Neuronal stem cell (in vitro differentiated cells): ENCODE measurements around the gene TACC2.

Experiments used
- DNase-seq: peaks from one replicate; pipeline ENCODE4 v3.0.0-alpha.2; 2013; ENCODE audit warnings: low spot score
- H2AFZ ChIP-seq: one replicate; pipeline ENCODE4 v1.6.1; 2013; ENCODE audit warnings: mild to moderate bottlenecking, low read length, inconsistent platforms
- H2AK5ac ChIP-seq: 2 replicates; pipeline ENCODE4 v1.6.1; 2013; ENCODE audit warnings: low read depth, mild to moderate bottlenecking, inconsistent platforms, low read length, moderate library complexity, mixed read lengths
- H2BK120ac ChIP-seq: 2 replicates; pipeline ENCODE4 v1.6.1; 2013; ENCODE audit warnings: low read depth, mild to moderate bottlenecking, inconsistent platforms, low read length, moderate library complexity, mixed read lengths
- H2BK12ac ChIP-seq: one replicate; pipeline ENCODE4 v1.6.1; 2013; ENCODE audit warnings: low read length, inconsistent platforms
- H2BK15ac ChIP-seq: 2 replicates; pipeline ENCODE4 v1.6.1; 2013; ENCODE audit warnings: mild to moderate bottlenecking, low read length, inconsistent platforms, mixed read lengths
- H2BK5ac ChIP-seq: one replicate; pipeline ENCODE4 v1.6.1; 2013; ENCODE audit warnings: inconsistent platforms, mild to moderate bottlenecking, low read length, moderate library complexity
- H3K14ac ChIP-seq: one replicate; pipeline ENCODE4 v1.6.1; 2013; ENCODE audit warnings: low read length, inconsistent platforms
- H3K18ac ChIP-seq: 2 replicates; pipeline ENCODE4 v1.6.1; 2013; ENCODE audit warnings: low read length, inconsistent platforms
- H3K23ac ChIP-seq: 2 replicates; pipeline ENCODE4 v1.6.1; 2013; ENCODE audit warnings: low read depth, mild to moderate bottlenecking, mixed read lengths, low read length, inconsistent platforms; ENCODE audit not compliant: poor library complexity
- H3K27ac ChIP-seq: replicated peaks from 3 replicates; pipeline ENCODE4 v1.5.1; 2013; ENCODE audit warnings: low read length, inconsistent platforms
- H3K27me3 ChIP-seq, 3 experiments: 2 replicates each; pipeline ENCODE4 v1.6.1; 2013; ENCODE audit warnings: low read length in 3 of 3, mild to moderate bottlenecking in 2 of 3, inconsistent platforms in 1 of 3, low read depth in 1 of 3, mixed read lengths in 1 of 3, moderate library complexity in 1 of 3; ENCODE audit not compliant: control insufficient read depth in 3 of 3, insufficient read depth in 3 of 3
- H3K36me3 ChIP-seq, 2 donors: replicated peaks in 1 of 2; 2 replicates each; pipeline ENCODE4 v1.6.1; 2013; ENCODE audit warnings: low read length in 2 of 2; ENCODE audit not compliant: control insufficient read depth in 2 of 2, insufficient read depth in 2 of 2
- H3K4ac ChIP-seq: 2 replicates; pipeline ENCODE4 v1.6.1; 2013; ENCODE audit warnings: inconsistent platforms, mild to moderate bottlenecking, low read length, moderate library complexity
- H3K4me1 ChIP-seq, 2 donors: 1 replicate in 1 of 2; 2 replicates in 1 of 2; pipeline ENCODE4 v1.6.1; 2013; ENCODE audit warnings: low read length in 2 of 2, low read depth in 1 of 2; ENCODE audit not compliant: control insufficient read depth in 2 of 2, insufficient read depth in 1 of 2
- H3K4me2 ChIP-seq: one replicate; pipeline ENCODE4 v1.6.1; 2013; ENCODE audit warnings: mild to moderate bottlenecking, low read length, inconsistent platforms; ENCODE audit not compliant: insufficient read depth, poor library complexity, severe bottlenecking
- H3K4me3 ChIP-seq, 2 donors: 2 replicates each; pipeline ENCODE4 v1.5.1; 2013; ENCODE audit warnings: low read length in 2 of 2, mild to moderate bottlenecking in 2 of 2, inconsistent platforms in 1 of 2, moderate library complexity in 1 of 2
- H3K79me1 ChIP-seq: one replicate; pipeline ENCODE4 v1.6.1; 2013; ENCODE audit warnings: low read depth, mild to moderate bottlenecking, inconsistent platforms, low read length, moderate library complexity
- H3K9ac ChIP-seq: one replicate; pipeline ENCODE4 v1.6.1; 2013; ENCODE audit warnings: mild to moderate bottlenecking, low read depth, low read length, inconsistent platforms; ENCODE audit not compliant: poor library complexity
- H3K9me3 ChIP-seq, 2 donors: replicated peaks in 1 of 2; 2 replicates each; pipeline versions ENCODE3 to v1.6.1; 2013; ENCODE audit warnings: low read length in 2 of 2, mild to moderate bottlenecking in 2 of 2, inconsistent platforms in 1 of 2, low read depth in 1 of 2, mixed read lengths in 1 of 2, moderate library complexity in 1 of 2; ENCODE audit not compliant: control insufficient read depth in 2 of 2, insufficient read depth in 1 of 2
- H4K8ac ChIP-seq: one replicate; pipeline ENCODE4 v1.6.1; 2013; ENCODE audit warnings: low read depth, mild to moderate bottlenecking, inconsistent platforms, low read length, moderate library complexity
- H4K91ac ChIP-seq: one replicate; pipeline ENCODE4 v1.6.1; 2013; ENCODE audit warnings: low read length, low read depth, mild to moderate bottlenecking, inconsistent platforms; ENCODE audit not compliant: poor library complexity
- WGBS, 2 donors: extraction: QIAGEN DNeasy Blood & Tissue Kit; methylation state at CpG; one replicate each; pipeline ENCODE4 v1.1.7; 2013; ENCODE audit warnings: missing lambda C conversion rate in 2 of 2, mixed read lengths in 1 of 2; ENCODE audit not compliant: insufficient read length in 2 of 2, insufficient replicate concordance in 1 of 2; ENCODE audit errors: extremely low coverage in 2 of 2; 5-methylcytosine and 5-hydroxymethylcytosine counted together

Gene TACC2

GRCh38 chr10:122188706-122189105 lies 199.7 kb downstream of the TACC2 start:
- H3K4me2 ChIP-seq = no peak overlapping the region
- no peak overlapping the region for H2BK15ac ChIP-seq
- H2AFZ ChIP-seq = no peak overlapping the region
- no peak overlapping the region for H4K8ac ChIP-seq
- WGBS, 2 donors = no CpG with 5 or more reads among the region's 11 CpGs
- H2AK5ac ChIP-seq = no peak overlapping the region
- peaks cover 26 to 31% of the 10 kb centered on the region in 2 donors for H3K4me1 ChIP-seq
- H3K36me3 ChIP-seq = peaks cover 0 to 11% of the 10 kb centered on the region in 2 donors
- no peaks in the 10 kb centered on the region for H3K9me3 ChIP-seq
- no peak overlapping the region for H3K4ac ChIP-seq
- H2BK120ac ChIP-seq = no peak overlapping the region
- no peaks in the 10 kb centered on the region for H3K27me3 ChIP-seq
- no peak overlapping the region for H3K9ac ChIP-seq
- H2BK5ac ChIP-seq = no peak overlapping the region
- H2BK12ac ChIP-seq = no peak overlapping the region
- no peak overlapping the region for H3K23ac ChIP-seq
- H3K79me1 ChIP-seq = peaks cover 11% of the 10 kb centered on the region
- peak overlapping the region; percentile 13 for H3K27ac ChIP-seq
- H3K18ac ChIP-seq = no peak overlapping the region
- no peak overlapping the region for H3K14ac ChIP-seq
- H4K91ac ChIP-seq = no peak overlapping the region
- DNase-seq = no peak
- H3K4me3 ChIP-seq = no peak overlapping the region

GRCh38 chr10:122189185-122189584 lies 200.2 kb downstream of the TACC2 start:
- H3K9ac ChIP-seq = no peak overlapping the region
- H2BK120ac ChIP-seq = no peak overlapping the region
- no peak overlapping the region for H2BK5ac ChIP-seq
- H3K18ac ChIP-seq = no peak overlapping the region
- no peak overlapping the region for H3K4me2 ChIP-seq
- peaks cover 26 to 31% of the 10 kb centered on the region in 2 donors for H3K4me1 ChIP-seq
- no peak for DNase-seq
- no peak overlapping the region for H2AK5ac ChIP-seq
- no peak overlapping the region for H2BK12ac ChIP-seq
- H3K79me1 ChIP-seq = peaks cover 11% of the 10 kb centered on the region
- no peaks in the 10 kb centered on the region for H3K9me3 ChIP-seq
- H3K14ac ChIP-seq = no peak overlapping the region
- no peak overlapping the region for H2BK15ac ChIP-seq
- no CpG with 5 or more reads among the region's 5 CpGs for WGBS, 2 donors
- no peak overlapping the region for H4K91ac ChIP-seq
- H3K4ac ChIP-seq = no peak overlapping the region
- peak overlapping the region; percentile 50 for H3K27ac ChIP-seq
- peaks cover 0 to 11% of the 10 kb centered on the region in 2 donors for H3K36me3 ChIP-seq
- H3K23ac ChIP-seq = no peak overlapping the region
- no peak overlapping the region for H2AFZ ChIP-seq
- no peak overlapping the region for H4K8ac ChIP-seq
- H3K27me3 ChIP-seq = no peaks in the 10 kb centered on the region
- no peak overlapping the region for H3K4me3 ChIP-seq

GRCh38 chr10:122190176-122190943 lies 201.4 kb downstream of the TACC2 start:
- H3K36me3 ChIP-seq = peaks cover 0 to 18% of the 10 kb centered on the region in 2 donors
- peaks cover 11% of the 10 kb centered on the region for H3K79me1 ChIP-seq
- H4K8ac ChIP-seq = no peak overlapping the region
- no peak overlapping the region for H3K4me3 ChIP-seq
- no peak overlapping the region for H2BK5ac ChIP-seq
- no peaks in the 10 kb centered on the region for H3K27me3 ChIP-seq
- no peak for DNase-seq
- H2AFZ ChIP-seq = no peak overlapping the region
- no peak overlapping the region for H3K23ac ChIP-seq
- no peak overlapping the region for H2BK120ac ChIP-seq
- H3K4ac ChIP-seq = no peak overlapping the region
- H4K91ac ChIP-seq = no peak overlapping the region
- H3K4me1 ChIP-seq = peaks cover 28 to 31% of the 10 kb centered on the region in 2 donors
- no peak overlapping the region for H2BK15ac ChIP-seq
- H3K9me3 ChIP-seq = no peaks in the 10 kb centered on the region
- no peak overlapping the region for H3K27ac ChIP-seq
- H2AK5ac ChIP-seq = no peak overlapping the region
- no peak overlapping the region for H2BK12ac ChIP-seq
- no peak overlapping the region for H3K4me2 ChIP-seq
- WGBS, 2 donors = no CpG with 5 or more reads among the region's 19 CpGs
- H3K9ac ChIP-seq = no peak overlapping the region
- H3K14ac ChIP-seq = no peak overlapping the region
- H3K18ac ChIP-seq = no peak overlapping the region

- WGBS, 2 donors = no CpG with 5 or more reads among the region's 18 CpGs
- H2BK5ac ChIP-seq = peak overlapping the region; percentile 8
- H2BK12ac ChIP-seq = no peak overlapping the region
- H3K4me2 ChIP-seq = peak overlapping the region; percentile 29
- peaks cover 1 to 25% of the 10 kb centered on the region in 2 donors for H3K36me3 ChIP-seq
- H3K4me3 ChIP-seq = peak overlapping the region in 1 of 2 donors; percentile 47
- H4K8ac ChIP-seq = no peak overlapping the region
- no peaks in the 10 kb centered on the region for H3K9me3 ChIP-seq
- no peak overlapping the region for H3K14ac ChIP-seq
- H3K27me3 ChIP-seq = no peaks in the 10 kb centered on the region
- peaks cover 29% of the 10 kb centered on the region in 2 donors for H3K4me1 ChIP-seq
- no peak overlapping the region for H2AK5ac ChIP-seq
- H3K79me1 ChIP-seq = peaks cover 11% of the 10 kb centered on the region
- H3K23ac ChIP-seq = no peak overlapping the region
- H3K4ac ChIP-seq = no peak overlapping the region
- H2AFZ ChIP-seq = peak overlapping the region; percentile 85
- H3K27ac ChIP-seq = peak overlapping the region; percentile 67
- no peak overlapping the region for H2BK15ac ChIP-seq
- peak overlapping the region; percentile 96 for H3K18ac ChIP-seq
- peak overlapping the region; percentile 90 for H2BK120ac ChIP-seq
- DNase-seq = peak; percentile 58
- H4K91ac ChIP-seq = no peak overlapping the region
- no peak overlapping the region for H3K9ac ChIP-seq
Measured at GRCh38 chr10:122191936-122192541, 203.1 kb downstream of the TACC2 start.
